Measurements from ENCODE around the gene RSRC1.
A peak's percentile ranks its signal among the peaks of the same experiment; 100 is the strongest.

The RSRC1 gene

DNA sequence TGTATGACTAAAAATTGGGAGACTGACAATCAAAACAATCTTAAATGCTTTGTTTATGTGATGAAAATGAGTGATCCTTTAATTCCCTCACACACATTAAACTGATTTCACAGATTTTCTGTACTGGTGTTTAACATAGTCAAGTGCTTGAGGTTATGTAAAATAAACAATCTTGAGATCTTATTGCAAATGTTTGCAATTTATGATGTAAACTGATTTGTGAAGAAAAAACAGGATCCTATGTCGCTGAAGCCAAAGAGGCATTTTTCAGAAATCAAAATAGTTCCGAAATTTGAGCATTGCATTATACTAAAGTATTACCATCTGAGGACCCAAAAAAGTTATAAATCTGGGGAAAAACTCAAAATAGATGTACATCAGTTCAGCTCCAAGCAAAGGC, 16.4 kb upstream of the RSRC1 start:
- Histone ChIP-seq H3K27ac (no peak overlapping the region), H3K27me3 (replicated peaks) (peaks cover 54% of the 10 kb centered on the region), H3K4me3 (ENCODE audit: low read depth, low read length) (no peak overlapping the region), H3K36me3 (replicated peaks) (no peaks in the 10 kb centered on the region)
- in situ Hi-C loops (cut with HindIII; ENCODE audit: low pct_ligation_motif_present, low sequenced_read_pairs), result no loop called here
- TF ChIP-seq, protein P1, sequence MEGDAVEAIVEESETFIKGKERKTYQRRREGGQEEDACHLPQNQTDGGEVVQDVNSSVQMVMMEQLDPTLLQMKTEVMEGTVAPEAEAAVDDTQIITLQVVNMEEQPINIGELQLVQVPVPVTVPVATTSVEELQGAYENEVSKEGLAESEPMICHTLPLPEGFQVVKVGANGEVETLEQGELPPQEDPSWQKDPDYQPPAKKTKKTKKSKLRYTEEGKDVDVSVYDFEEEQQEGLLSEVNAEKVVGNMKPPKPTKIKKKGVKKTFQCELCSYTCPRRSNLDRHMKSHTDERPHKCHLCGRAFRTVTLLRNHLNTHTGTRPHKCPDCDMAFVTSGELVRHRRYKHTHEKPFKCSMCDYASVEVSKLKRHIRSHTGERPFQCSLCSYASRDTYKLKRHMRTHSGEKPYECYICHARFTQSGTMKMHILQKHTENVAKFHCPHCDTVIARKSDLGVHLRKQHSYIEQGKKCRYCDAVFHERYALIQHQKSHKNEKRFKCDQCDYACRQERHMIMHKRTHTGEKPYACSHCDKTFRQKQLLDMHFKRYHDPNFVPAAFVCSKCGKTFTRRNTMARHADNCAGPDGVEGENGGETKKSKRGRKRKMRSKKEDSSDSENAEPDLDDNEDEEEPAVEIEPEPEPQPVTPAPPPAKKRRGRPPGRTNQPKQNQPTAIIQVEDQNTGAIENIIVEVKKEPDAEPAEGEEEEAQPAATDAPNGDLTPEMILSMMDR (IDR thresholded peaks at IDR 0.05; ENCODE audit: low read depth, low read length, missing control alignments), result no peak
- DNase-seq, result no peak

DNA sequence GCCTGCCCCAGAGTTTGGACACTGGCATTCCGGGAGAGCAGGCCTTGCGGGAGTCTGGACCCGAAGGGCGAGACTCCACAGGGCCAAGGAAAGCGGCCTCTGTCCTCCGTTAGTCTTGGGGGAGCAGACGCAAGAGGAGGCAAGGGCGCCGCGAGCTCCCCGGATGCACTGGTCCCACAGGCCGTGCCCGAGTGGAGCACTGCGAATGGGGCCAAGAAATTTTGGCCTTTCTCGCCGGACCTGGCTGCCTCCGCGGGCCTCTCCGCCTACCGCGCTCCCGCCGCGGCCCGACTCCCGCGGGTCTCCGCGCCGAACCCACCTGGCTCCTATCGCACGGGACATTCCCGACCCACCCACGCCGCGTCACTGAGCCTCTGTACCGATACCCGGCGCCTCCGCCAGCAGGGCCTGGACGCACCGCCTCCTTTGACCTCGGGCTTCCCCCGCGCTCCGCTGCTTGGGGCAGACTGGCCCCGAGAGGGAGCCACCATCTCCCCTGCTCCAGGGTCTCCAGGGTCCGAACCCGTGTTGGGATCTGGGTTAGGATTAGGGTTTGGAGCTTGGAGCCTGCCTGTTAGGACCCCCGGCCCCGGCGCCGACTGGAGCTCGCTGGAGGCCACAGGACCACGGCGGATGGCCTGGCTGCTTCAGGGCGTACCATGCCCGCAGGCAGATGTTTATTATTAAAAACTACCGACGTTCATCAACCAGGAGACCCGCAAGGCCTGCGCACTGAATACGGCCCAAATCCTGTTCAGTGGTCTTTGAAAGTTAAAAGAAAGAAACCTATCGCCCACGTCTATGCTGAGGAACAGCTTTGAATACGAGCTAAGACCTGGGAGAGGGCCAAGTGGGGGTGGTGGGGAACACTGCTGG, 15.4 kb upstream of the RSRC1 start:
- peaks cover 60% of the 10 kb centered on the region for H3K27me3 ChIP-seq (replicated peaks)
- no peaks in the 10 kb centered on the region for H3K36me3 ChIP-seq (replicated peaks)
- H3K4me3 ChIP-seq (ENCODE audit: low read depth, low read length), result peak overlapping the region; percentile 6
- H3K27ac ChIP-seq, result no peak overlapping the region
- DNase-seq, result no peak
- in situ Hi-C loops (cut with HindIII; ENCODE audit: low pct_ligation_motif_present, low sequenced_read_pairs), result no loop called here
- TF ChIP-seq, protein P1 (IDR thresholded peaks at IDR 0.05; ENCODE audit: low read depth, low read length, missing control alignments), result peak; percentile 27

DNA sequence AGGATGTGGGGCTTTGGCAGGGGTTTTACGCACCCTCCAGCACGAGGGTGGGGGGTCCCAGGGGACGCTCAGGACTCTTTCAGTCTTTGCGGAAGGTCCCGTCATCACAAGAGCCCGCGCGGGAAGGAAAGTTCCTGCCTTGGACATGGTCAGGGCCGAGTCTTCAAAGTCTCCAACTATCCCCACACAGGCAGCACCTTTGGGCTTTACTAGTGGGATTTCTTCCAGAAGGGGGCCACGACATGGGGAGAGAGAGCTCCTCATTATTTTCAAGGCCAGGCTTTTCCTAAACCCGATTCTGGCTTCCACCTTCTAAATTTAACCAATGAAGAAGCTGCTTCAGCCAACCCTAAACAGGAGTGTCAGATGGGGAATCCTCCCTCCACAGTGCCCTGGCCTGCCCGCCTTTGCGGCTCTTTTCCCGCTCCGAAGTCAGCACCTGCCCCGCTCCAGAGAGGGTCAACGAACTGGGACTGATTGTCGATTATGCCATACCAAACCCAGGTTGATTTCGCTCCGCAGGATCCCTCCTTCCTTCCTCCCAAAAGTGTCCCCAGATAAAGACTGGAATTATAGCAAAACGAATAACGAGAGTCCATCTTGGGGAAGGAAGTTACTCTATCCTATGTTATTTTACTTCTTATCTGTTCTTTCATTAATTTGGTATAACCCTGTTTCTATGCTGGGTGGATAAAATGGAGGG, 14.6 kb upstream of the RSRC1 start:
- no peak overlapping the region for H3K4me3 ChIP-seq (ENCODE audit: low read depth, low read length)
- H3K36me3 ChIP-seq (replicated peaks), result no peaks in the 10 kb centered on the region
- TF ChIP-seq, protein P1 (IDR thresholded peaks at IDR 0.05; ENCODE audit: low read depth, low read length, missing control alignments), result no peak
- in situ Hi-C loops (cut with HindIII; ENCODE audit: low pct_ligation_motif_present, low sequenced_read_pairs), result no loop called here
- DNase-seq, result no peak
- peaks cover 65% of the 10 kb centered on the region for H3K27me3 ChIP-seq (replicated peaks)
- no peak overlapping the region for H3K27ac ChIP-seq

DNA sequence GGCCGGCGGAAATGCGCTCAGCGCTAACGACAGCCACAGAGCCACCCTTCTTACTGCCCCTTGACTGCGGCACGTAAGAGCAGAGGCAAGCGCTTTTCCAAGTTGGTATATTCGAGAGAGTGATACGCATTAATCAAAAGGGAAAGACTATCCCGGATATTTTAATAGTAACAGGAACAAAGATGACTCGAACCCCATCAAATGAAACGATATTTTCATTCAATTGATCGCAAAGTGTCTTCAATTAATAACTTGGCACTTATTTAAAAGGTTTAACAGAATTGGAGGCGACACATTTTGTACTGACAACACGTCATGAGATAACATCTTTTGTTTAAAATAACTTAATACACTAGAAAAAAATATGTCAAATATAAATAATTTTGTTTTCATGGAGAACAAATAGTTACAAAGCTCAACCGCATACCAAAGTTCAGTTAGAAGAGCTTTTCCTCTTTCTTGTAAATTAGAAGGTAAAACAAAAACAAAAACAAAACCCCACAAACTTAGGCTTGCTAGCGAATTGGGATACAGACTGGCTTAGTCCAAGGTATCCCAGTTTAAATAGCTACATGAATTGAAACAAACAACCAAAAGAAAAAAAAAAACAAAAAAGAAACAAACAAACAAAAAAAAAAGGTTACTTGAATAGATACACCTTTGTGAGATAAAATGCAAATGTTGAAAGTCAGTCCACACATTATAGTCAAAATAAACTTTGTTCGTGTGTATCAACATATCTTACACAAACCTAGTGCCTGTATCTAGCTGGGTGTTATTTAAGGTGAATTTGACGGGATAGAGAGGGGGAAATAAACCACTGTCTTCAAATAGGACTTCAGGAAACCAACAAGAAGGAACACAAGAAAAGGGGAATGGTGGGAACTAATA, 13.8 kb upstream of the RSRC1 start:
- Histone ChIP-seq H3K36me3 (replicated peaks) (no peaks in the 10 kb centered on the region), H3K4me3 (ENCODE audit: low read depth, low read length) (no peak overlapping the region), H3K27ac (no peak overlapping the region), H3K27me3 (replicated peaks) (peaks cover 73% of the 10 kb centered on the region)
- TF ChIP-seq, protein P1 (IDR thresholded peaks at IDR 0.05; ENCODE audit: low read depth, low read length, missing control alignments), result no peak
- DNase-seq, result no peak
- in situ Hi-C loops (cut with HindIII; ENCODE audit: low pct_ligation_motif_present, low sequenced_read_pairs), result no loop called here

DNA sequence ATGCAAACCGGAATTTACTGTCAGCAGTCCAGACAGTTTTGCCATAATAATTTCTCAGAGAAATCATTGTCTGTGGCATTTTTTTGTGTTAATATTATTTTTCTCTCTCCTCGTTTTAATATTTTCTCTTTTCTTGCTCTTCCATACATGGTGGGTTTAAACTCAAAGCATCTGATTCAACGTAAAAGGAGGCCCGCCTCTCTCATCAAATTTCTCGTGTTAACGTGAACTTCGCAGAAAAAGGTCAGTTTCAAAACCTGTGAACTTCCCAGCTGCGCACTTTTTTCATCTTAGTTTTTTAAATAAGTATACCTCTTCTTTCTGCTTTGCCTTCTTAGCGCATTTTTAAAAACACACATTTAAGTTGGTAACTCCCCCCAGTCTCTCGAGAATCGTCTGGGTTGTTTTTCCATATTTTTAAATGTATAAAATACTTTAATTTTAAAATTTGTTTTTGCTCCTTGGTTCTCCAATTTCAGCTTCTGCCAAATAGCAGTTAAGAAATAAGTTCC, 12.8 kb upstream of the RSRC1 start:
- Histone ChIP-seq H3K36me3 (replicated peaks) (no peaks in the 10 kb centered on the region), H3K4me3 (ENCODE audit: low read depth, low read length) (no peak overlapping the region), H3K27me3 (replicated peaks) (peaks cover 81% of the 10 kb centered on the region), H3K27ac (no peak overlapping the region)
- DNase-seq, result no peak
- TF ChIP-seq, protein P1 (IDR thresholded peaks at IDR 0.05; ENCODE audit: low read depth, low read length, missing control alignments), result no peak
- in situ Hi-C loops (cut with HindIII; ENCODE audit: low pct_ligation_motif_present, low sequenced_read_pairs), result no loop called here

Measured in brain microvascular endothelial cell (primary cell).